Liver (tissue), 3 donors: ENCODE results near the gene SQOR.

Experiments used
- GABPA ChIP-seq, 2 donors: IDR thresholded peaks in 1 of 2; conservative IDR thresholded peaks in 1 of 2; 2 replicates each; pipeline ENCODE4 v1.6.1; 2016; ENCODE audit warnings: antibody characterized with exemption in 2 of 2, mild to moderate bottlenecking in 1 of 2, moderate library complexity in 1 of 2
- YY1 ChIP-seq: IDR thresholded peaks from 2 replicates; pipeline ENCODE4 v1.6.1; 2016; ENCODE audit warnings: antibody characterized with exemption, mild to moderate bottlenecking
- TF ChIP-seq, protein P1 (sequence below): fragments of 150-350 bp; IDR thresholded peaks from 2 replicates; pipeline ENCODE4 v1.5.1; 2017; ENCODE audit warnings: improper control_type of control experiment, low read depth, low read length; ENCODE audit not compliant: missing input control
- donor health status: healthy.
- donor health status: healthy.

DNA sequence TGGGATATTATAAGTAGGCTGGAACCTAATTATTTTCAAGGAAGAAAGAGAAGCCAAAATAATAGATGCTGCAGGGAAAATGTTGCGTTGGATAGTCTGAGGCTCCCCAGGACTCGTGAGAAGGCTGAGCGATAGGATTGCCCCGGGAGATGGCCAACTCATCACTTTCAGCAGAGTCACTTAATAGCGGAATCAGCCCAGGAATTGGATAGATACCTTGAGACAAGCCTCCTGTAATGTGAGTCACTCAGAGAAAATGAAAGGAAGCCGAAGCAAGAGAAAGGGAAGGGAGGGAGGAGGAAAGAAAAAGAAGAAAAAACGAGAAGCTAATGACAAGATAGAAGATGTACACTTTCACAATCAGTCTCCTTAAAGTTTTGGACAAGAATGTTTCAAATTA, 94.3 kb downstream of the SQOR start:
- no peak for TF ChIP-seq GABPA (IDR thresholded peaks at IDR 0.05 in 1 of 2, conservative IDR thresholded peaks at IDR 0.05 in 1 of 2)
- TF ChIP-seq, protein P1, sequence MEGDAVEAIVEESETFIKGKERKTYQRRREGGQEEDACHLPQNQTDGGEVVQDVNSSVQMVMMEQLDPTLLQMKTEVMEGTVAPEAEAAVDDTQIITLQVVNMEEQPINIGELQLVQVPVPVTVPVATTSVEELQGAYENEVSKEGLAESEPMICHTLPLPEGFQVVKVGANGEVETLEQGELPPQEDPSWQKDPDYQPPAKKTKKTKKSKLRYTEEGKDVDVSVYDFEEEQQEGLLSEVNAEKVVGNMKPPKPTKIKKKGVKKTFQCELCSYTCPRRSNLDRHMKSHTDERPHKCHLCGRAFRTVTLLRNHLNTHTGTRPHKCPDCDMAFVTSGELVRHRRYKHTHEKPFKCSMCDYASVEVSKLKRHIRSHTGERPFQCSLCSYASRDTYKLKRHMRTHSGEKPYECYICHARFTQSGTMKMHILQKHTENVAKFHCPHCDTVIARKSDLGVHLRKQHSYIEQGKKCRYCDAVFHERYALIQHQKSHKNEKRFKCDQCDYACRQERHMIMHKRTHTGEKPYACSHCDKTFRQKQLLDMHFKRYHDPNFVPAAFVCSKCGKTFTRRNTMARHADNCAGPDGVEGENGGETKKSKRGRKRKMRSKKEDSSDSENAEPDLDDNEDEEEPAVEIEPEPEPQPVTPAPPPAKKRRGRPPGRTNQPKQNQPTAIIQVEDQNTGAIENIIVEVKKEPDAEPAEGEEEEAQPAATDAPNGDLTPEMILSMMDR, result no peak
- no peak for TF ChIP-seq YY1
